OCI-LY7 (cell line): ENCODE measurements around the gene MYADM. TPM values are rescaled to one million over a fixed set of nuclear protein-coding genes. Genes with fewer than 3 reads are reported as not detected.

Experiments used
- BruUV-seq: library from RNA; stranded (reverse); fragments of 400-500 nt; replicated peaks from 2 replicates; lab custom pipeline; 2021; lab: Mats Ljungman, UMichigan
- CTCF ChIA-PET: fragments of 300-600 bp; sonication (Branson Sonifier 250); formaldehyde crosslinking; loops from one replicate; lab custom pipeline; 2022; ENCODE audit warnings: antibody characterized with exemption; ENCODE audit not compliant: unreplicated experiment; lab: Charles Lee
- POLR2A ChIA-PET: fragments of 300-600 bp; sonication (Branson Sonifier 250); formaldehyde crosslinking; loops from one replicate; lab custom pipeline; 2022; ENCODE audit warnings: antibody characterized with exemption; lab: Charles Lee
- DNase-seq: peaks from one replicate; pipeline ENCODE4 v3.0.0-alpha.2; 2015; ENCODE audit warnings: low spot score
- H2AFZ ChIP-seq: fragments of 200-600 bp; sonication (generic), shearing (Covaris generic); 2 replicates; pipeline ENCODE4 v1.6.1; 2014; ENCODE audit warnings: mild to moderate bottlenecking, antibody characterized with exemption, low read length, moderate library complexity
- H3K27ac ChIP-seq: fragments of 200-600 bp; sonication (generic); 2 replicates; pipeline ENCODE4 v1.5.1; 2014; ENCODE audit warnings: mixed run types, low read depth, mild to moderate bottlenecking, moderate library complexity, low read length, inconsistent platforms; ENCODE audit not compliant: poor library complexity, severe bottlenecking
- H3K36me3 ChIP-seq: fragments of 200-600 bp; sonication (generic); 2 replicates; pipeline ENCODE4 v1.6.1; 2014; ENCODE audit warnings: mild to moderate bottlenecking, antibody characterized with exemption, low read length, moderate library complexity, mixed read lengths; ENCODE audit not compliant: insufficient read depth
- H3K4me1 ChIP-seq: fragments of 200-600 bp; sonication (generic); 2 replicates; pipeline ENCODE4 v1.5.1; 2014; ENCODE audit warnings: mild to moderate bottlenecking, low read length; ENCODE audit not compliant: insufficient read depth, poor library complexity, severe bottlenecking
- H3K4me2 ChIP-seq: fragments of 200-600 bp; sonication (generic); 2 replicates; pipeline ENCODE4 v1.6.1; 2014; ENCODE audit warnings: mild to moderate bottlenecking, low read length
- H3K4me3 ChIP-seq: fragments of 200-600 bp; sonication (generic); 2 replicates; pipeline ENCODE4 v1.5.1; 2014; ENCODE audit warnings: mild to moderate bottlenecking, low read depth, low read length; ENCODE audit not compliant: poor library complexity, severe bottlenecking
- H3K79me2 ChIP-seq: fragments of 200-600 bp; sonication (generic); 2 replicates; pipeline ENCODE4 v1.6.1; 2016; ENCODE audit warnings: low read depth, mild to moderate bottlenecking, low read length, moderate library complexity, mixed read lengths; ENCODE audit not compliant: insufficient read depth
- H3K9me2 ChIP-seq: fragments of 200-600 bp; sonication (generic); 2 replicates; pipeline ENCODE4 v1.6.1; 2016; ENCODE audit warnings: mild to moderate bottlenecking, low read length, mixed read lengths; ENCODE audit not compliant: insufficient read depth
- H3K9me3 ChIP-seq: fragments of 200-600 bp; sonication (generic); 2 replicates; pipeline ENCODE4 v1.6.1; 2014; ENCODE audit warnings: mild to moderate bottlenecking, mixed run types, low read length, mixed read lengths
- H4K20me1 ChIP-seq: fragments of 200-600 bp; sonication (generic); 2 replicates; pipeline ENCODE4 v1.6.1; 2014; ENCODE audit warnings: mild to moderate bottlenecking, antibody characterized with exemption, low read length, moderate library complexity, mixed read lengths; ENCODE audit not compliant: insufficient read depth
- CTCF ChIP-seq: fragments of 200-600 bp; sonication (generic); conservative IDR thresholded peaks from 2 replicates; pipeline ENCODE4 v1.5.1; 2014; ENCODE audit warnings: mild to moderate bottlenecking, antibody characterized with exemption, low read length, moderate library complexity, mixed read lengths
- EZH2phosphoT487 ChIP-seq: fragments of 200-600 bp; sonication (generic); IDR thresholded peaks from 2 replicates; pipeline ENCODE4 v1.6.1; 2018; ENCODE audit warnings: low read depth, borderline replicate concordance, mild to moderate bottlenecking, mixed run types, antibody characterized with exemption, low read length, moderate library complexity, mixed read lengths
- intact Hi-C: fragments of 100-400 bp; cut with micrococcal nuclease; formaldehyde crosslinking; loops from one replicate; pipeline ENCODE4 v1.10.0; 2022; ENCODE audit not compliant: unreplicated experiment
- total RNA-seq, 2 experiments: library from RNA; depleted of rRNA in 1 of 2; stranded (reverse); fragments of >200 nt in 1 of 2; shearing (Covaris generic) in 1 of 2; gene quantifications; 2 replicates each; pipeline ENCODE4 v1.2.3, GENCODE V29; 2014 to 2022

Gene MYADM
- total RNA-seq, 2 experiments from 2014 or later = 0.82 to 0.98 TPM

GRCh38 chr19:53878776-53879139 lies 11.1 kb downstream of the MYADM start:
- no peak for DNase-seq
- H3K4me3 ChIP-seq = no peak overlapping the region
- no peaks in the 10 kb centered on the region for H4K20me1 ChIP-seq
- BruUV-seq = no TSS peak
- no peaks in the 10 kb centered on the region for H3K79me2 ChIP-seq
- CTCF ChIA-PET = no interaction called here
- POLR2A ChIA-PET = no interaction called here
- no peak overlapping the region for H3K4me2 ChIP-seq
- TF ChIP-seq CTCF (no peak), EZH2phosphoT487 (no peak)
- no peaks in the 10 kb centered on the region for H3K9me3 ChIP-seq
- H3K27ac ChIP-seq = no peak overlapping the region
- peaks cover 8% of the 10 kb centered on the region for H3K4me1 ChIP-seq
- no peaks in the 10 kb centered on the region for H3K9me2 ChIP-seq
- no peak overlapping the region for H2AFZ ChIP-seq
- intact Hi-C loops = no loop called here
- H3K36me3 ChIP-seq = no peaks in the 10 kb centered on the region

GRCh38 chr19:53879140-53880081 lies 11.7 kb downstream of the MYADM start:
- intact Hi-C loops = no loop called here
- H3K4me3 ChIP-seq = no peak overlapping the region
- CTCF ChIA-PET = no interaction called here
- H3K79me2 ChIP-seq = no peaks in the 10 kb centered on the region
- H3K9me2 ChIP-seq = no peaks in the 10 kb centered on the region
- H3K4me1 ChIP-seq = peaks cover 6% of the 10 kb centered on the region
- no peak overlapping the region for H3K4me2 ChIP-seq
- H4K20me1 ChIP-seq = no peaks in the 10 kb centered on the region
- H3K9me3 ChIP-seq = no peaks in the 10 kb centered on the region
- no peaks in the 10 kb centered on the region for H3K36me3 ChIP-seq
- DNase-seq = no peak
- no peak overlapping the region for H2AFZ ChIP-seq
- POLR2A ChIA-PET = no interaction called here
- no TSS peak for BruUV-seq
- TF ChIP-seq EZH2phosphoT487 = no peak
- TF ChIP-seq CTCF = no peak
- no peak overlapping the region for H3K27ac ChIP-seq
